GM18508 (cell line): ENCODE measurements around the gene SLC16A3.
"Not testable (repeated sequence)": the region's sequence is repeated elsewhere in the genome, so short reads cannot be mapped to it uniquely, and the experiment has no call there.

Source experiments
- ATAC-seq: cut with Tn5 transposase; IDR thresholded peaks from one replicate; pipeline ENCODE4 v1.9.1; 2021; ENCODE audit warnings: moderate number of reproducible peaks; ENCODE audit not compliant: insufficient read depth, unreplicated experiment

SLC16A3 gene

GRCh38 chr17:82228842-82229697 is at the start of gene SLC16A3:
Gene SLC16A3, plus strand, starts transcription at chr17:82229042. Its CDS starts 6,967 bp downstream, at chr17:82236009.
- ATAC-seq = no peak

GRCh38 chr17:82179412-82179811 is 49.4 kb upstream of the SLC16A3 start:
- ATAC-seq = no peak

GRCh38 chr17:82179946-82180475 is 48.8 kb upstream of the SLC16A3 start:
- no peak for ATAC-seq

GRCh38 chr17:82180776-82181528 is 47.9 kb upstream of the SLC16A3 start:
- ATAC-seq = no peak

GRCh38 chr17:82184761-82185160 is 44.1 kb upstream of the SLC16A3 start:
- no peak for ATAC-seq

GRCh38 chr17:82186221-82186620 is 42.6 kb upstream of the SLC16A3 start:
- ATAC-seq = no peak

GRCh38 chr17:82187500-82187899 is 41.3 kb upstream of the SLC16A3 start:
- ATAC-seq = no peak

- ATAC-seq = no peak
Measured at GRCh38 chr17:82188001-82188961, 40.6 kb upstream of the SLC16A3 start.

GRCh38 chr17:82193050-82193449 is 35.8 kb upstream of the SLC16A3 start:
- not testable (repeated sequence) for ATAC-seq

GRCh38 chr17:82193520-82194220 is 35.2 kb upstream of the SLC16A3 start:
- no peak for ATAC-seq

GRCh38 chr17:82194765-82195164 is 34.1 kb upstream of the SLC16A3 start:
- ATAC-seq = no peak

- no peak for ATAC-seq
Measured at GRCh38 chr17:82195675-82196672, 32.9 kb upstream of the SLC16A3 start.

- ATAC-seq = no peak
Measured at GRCh38 chr17:82198092-82198491, 30.8 kb upstream of the SLC16A3 start.

- no peak for ATAC-seq
Measured at GRCh38 chr17:82199496-82199895, 29.3 kb upstream of the SLC16A3 start.

- ATAC-seq = no peak
Measured at GRCh38 chr17:82200135-82200534, 28.7 kb upstream of the SLC16A3 start.

GRCh38 chr17:82200743-82201497 is 27.9 kb upstream of the SLC16A3 start:
- no peak for ATAC-seq

- no peak for ATAC-seq
Measured at GRCh38 chr17:82201498-82201910, 27.3 kb upstream of the SLC16A3 start.

- ATAC-seq = no peak
Measured at GRCh38 chr17:82202981-82203380, 25.9 kb upstream of the SLC16A3 start.
